Measurements from ENCODE around the gene TRIM60.
"Not testable (repeated sequence)": the region's sequence is repeated elsewhere in the genome, so short reads cannot be mapped to it uniquely, and the experiment has no call there.

TRIM60 gene

GRCh38 chr4:165031436-165032211 lies at the start of gene TRIM60:
Gene TRIM60, plus strand, starts transcription at chr4:165031999. Its CDS starts 8,074 bp downstream, at chr4:165040073.
- no peak for FAIRE-seq

- no peak for FAIRE-seq
Observed at GRCh38 chr4:164989471-164989870, 42.3 kb upstream of the TRIM60 start.

DNA sequence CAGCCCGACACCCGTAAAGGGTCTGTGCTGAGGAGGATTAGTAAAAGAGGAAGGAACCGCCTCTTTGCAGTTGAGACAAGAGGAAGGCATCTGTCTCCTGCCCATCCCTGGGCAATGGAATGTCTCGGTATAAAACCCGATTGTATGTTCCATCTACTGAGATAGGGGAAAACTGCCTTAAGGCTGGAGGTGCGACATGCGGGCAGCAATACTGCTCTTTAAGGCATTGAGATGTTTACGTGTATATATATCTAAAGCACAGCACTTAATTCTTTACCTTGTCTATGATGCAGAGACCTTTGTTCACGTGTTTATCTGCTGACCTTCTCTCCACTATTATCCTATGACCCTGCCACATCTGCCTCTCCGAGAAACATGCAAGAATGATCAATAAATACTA lies 41.0 kb upstream of the TRIM60 start:
- FAIRE-seq: not testable (repeated sequence)

- FAIRE-seq: not testable (repeated sequence)
Observed at GRCh38 chr4:164996123-164996522, 35.7 kb upstream of the TRIM60 start.

DNA sequence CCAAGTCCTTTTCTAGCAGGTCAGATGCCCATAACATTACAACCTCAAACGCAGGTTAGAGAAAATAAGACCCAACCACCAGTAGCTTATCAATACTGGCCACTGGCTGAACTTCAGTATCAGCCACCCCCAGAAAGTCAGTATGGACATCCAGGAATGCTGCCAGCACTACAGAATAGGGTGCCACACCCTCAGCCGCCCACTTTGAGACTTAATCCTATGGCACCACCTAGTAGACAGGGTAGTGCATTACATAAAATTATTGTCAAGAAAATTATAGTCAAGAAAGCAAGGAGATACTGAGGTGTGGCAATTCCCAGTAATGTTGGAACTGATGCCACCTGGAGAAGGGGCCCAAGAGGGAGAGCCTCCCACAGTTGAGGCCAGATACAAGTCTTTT lies 34.5 kb upstream of the TRIM60 start:
- no peak for FAIRE-seq

- no peak for FAIRE-seq
Observed at GRCh38 chr4:164997941-164998340, 33.9 kb upstream of the TRIM60 start.

GRCh38 chr4:164998526-164999080 lies 33.2 kb upstream of the TRIM60 start:
- FAIRE-seq: not testable (repeated sequence)

DNA sequence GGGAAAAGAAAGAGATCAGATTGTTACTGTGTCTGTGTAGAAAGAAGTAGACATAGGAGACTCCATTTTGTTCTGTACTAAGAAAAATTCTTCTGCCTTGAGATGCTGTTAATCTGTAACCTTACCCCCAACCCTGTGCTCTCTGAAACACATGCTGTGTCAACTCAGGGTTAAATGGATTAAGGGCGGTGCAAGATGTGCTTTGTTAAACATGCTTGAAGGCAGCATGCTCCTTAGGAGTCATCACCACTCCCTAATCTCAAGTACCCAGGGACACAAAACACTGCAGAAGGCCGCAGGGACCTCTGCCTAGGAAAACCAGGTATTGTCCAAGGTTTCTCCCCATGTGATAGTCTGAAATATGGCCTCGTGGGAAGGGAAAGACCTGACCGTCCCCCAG lies 29.8 kb upstream of the TRIM60 start:
- not testable (repeated sequence) for FAIRE-seq

GRCh38 chr4:165005352-165005925 lies 26.4 kb upstream of the TRIM60 start:
- FAIRE-seq: no peak

DNA sequence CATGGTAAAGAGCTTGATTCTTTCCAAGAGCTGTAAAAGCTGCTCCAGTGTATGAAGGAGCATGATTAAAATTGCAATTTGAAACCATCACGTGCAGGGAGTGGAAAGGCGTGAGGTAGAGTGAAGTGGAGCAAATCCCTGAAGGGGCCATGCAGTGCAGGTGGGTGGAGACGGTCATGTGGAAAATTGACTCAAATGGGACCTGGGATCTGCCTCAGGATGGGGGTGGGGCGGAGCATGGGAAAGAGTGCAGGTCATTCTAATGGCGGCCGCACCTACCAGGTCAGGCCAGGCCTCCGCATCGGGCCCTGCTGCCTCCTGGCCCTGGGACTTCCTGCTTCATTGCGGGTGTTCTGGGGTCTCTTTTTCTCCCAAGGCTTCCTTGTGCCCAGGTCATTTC lies 25.3 kb upstream of the TRIM60 start:
- no peak for FAIRE-seq

DNA sequence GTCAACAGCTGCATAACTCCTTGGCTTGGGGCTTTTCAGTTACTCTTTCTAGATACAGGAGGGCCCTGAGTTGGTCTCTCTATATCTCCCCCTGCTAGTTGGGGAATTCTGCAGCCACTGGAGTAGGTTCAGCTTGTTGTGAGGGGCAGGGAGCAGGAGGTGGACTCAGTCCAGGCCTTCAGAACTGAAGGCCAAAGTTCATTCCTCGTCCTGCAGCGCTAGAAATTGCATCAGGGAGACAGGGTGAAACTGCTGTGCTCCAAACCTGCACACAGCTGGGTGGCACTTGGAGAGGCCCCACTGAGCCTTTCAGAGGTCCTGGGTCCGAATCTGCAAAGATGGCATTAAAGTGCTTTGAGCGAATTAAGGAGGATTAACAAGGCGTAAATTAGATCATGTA lies 24.9 kb upstream of the TRIM60 start:
- no peak for FAIRE-seq

GRCh38 chr4:165009493-165010227 lies 22.1 kb upstream of the TRIM60 start:
- no peak for FAIRE-seq

- no peak for FAIRE-seq
Observed at GRCh38 chr4:165010487-165010886, 21.3 kb upstream of the TRIM60 start.

- FAIRE-seq: no peak
Observed at GRCh38 chr4:165010991-165011390, 20.8 kb upstream of the TRIM60 start.

DNA sequence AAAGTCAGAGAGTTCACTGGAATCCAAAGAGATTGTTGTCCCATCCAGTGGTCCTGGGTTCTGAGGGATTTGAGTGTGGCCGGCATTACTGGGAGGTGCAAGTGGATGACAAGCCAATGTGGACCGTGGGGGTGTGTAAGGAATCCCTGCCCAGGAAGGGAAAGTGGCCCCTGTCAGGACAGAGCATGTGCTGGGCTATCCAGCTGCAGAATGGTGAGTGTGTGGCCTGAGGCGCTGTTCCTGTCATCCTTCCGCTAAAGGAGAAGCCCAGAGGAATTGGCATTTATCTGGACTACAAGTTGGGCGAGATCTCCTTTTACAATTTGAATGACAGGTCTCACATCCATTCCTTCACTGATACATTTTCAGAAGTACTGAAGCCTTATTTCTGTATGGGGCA lies 20.4 kb upstream of the TRIM60 start:
- FAIRE-seq: no peak

GRCh38 chr4:165013691-165014090 lies 18.1 kb upstream of the TRIM60 start:
- FAIRE-seq: no peak

DNA sequence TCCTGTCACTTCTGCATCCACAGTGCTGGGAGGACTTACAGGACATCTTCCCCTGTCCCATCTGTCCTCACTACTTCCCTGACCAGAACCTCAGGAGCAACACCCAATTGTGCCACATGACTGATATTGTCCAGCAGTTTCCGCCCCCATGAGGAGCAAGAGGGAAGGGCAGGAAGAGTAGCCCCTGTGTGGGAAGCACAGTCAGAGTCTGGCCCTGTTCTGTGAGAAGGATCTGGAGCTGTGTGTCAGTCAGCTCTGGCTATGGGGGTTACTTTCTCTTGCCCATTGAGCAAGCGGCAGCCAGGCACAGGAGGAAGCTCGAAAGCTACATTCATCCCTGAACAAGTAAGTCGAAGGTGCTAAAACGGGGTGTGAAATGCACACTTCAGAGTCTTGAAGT lies 14.8 kb upstream of the TRIM60 start:
- FAIRE-seq: no peak

DNA sequence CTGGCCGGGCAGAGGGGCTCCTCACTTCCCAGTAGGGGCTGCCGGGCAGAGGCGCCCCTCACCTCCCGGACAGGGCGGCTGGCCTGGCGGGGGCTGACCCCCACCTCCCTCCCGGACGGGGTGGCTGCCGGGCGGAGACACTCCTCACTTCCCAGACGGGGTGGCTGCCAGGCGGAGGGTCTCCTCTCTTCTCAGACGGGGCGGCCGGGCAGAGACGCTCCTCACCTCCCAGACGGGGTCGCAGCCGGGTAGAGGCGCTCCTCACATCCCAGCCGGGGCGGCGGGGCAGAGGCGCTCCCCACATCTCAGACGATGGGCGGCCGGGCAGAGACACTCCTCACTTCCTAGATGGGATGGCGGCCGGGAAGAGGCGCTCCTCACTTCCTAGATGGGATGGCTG lies 11.8 kb upstream of the TRIM60 start:
- not testable (repeated sequence) for FAIRE-seq

DNA sequence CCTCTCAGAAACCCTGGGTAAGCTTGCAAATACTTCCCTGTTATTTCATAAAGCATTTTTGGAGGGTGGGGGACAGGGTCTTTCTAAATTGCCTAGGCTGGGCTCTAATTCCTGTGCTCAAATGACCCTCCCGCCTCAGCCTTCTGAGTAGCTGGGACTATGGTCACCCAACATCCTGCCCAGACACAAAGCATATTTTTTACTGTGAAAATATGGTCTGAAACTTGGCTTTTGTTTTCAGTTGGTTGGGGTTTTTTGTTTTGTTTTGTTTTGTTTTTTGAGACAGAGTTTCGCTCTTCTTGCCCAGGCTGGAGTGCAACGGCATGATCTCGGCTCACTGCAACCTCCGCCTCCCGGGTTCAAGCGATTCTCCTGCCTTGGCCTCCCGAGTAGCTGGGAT lies 6.0 kb upstream of the TRIM60 start:
- FAIRE-seq: not testable (repeated sequence)

- FAIRE-seq: no peak
Observed at GRCh38 chr4:165027762-165028402, 3.9 kb upstream of the TRIM60 start.

DNA sequence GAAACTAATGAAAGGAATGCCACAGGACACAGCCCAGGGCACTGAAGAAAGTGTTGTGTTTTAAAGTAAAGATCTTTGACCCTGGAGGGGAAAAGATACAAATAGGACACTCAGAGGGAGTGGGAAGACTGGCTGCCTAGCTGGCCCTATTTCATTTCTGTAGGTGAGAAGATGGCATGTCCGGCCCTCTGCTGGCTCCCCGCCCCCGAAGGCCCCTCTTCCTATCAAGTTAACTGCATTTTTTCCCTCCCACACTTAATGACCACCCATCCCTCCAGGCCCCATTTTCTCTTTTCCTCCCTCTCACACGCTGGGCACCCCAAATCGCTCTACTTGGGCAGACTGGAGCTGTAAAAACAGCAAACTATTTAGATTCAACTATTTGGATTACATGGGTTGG lies 16.4 kb downstream of the TRIM60 start:
- FAIRE-seq: no peak

DNA sequence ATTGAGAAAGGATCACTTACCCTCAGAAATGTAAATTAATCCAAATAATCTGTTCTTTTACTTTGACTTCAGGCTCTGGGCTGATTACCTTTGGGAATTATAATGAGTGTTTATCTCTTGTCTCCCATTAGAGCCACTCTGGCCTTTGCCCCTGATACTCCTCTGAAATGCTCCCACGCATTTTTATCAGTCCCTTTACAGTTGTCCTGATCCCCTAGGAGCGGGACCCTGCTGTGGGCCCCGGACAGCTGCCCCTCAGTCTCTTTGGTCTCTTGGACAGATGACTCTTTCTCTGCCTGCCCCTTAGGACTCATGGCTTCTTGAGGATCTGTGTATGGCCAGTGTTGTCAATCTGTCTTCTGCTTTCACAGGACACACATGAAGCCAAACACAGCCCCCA lies 20.8 kb downstream of the TRIM60 start:
- no peak for FAIRE-seq

- no peak for FAIRE-seq
Observed at GRCh38 chr4:165053645-165054044, 21.8 kb downstream of the TRIM60 start, which contains the start of gene TRIM75. Gene TRIM75, plus strand, starts transcription at chr4:165053866. Its CDS starts 5,282 bp downstream, at chr4:165059148.
